Loucy (cell line): ENCODE measurements around the gene ASMTL.

Experiments
- H2AFZ ChIP-seq: fragments of 200-600 bp; sonication (generic); 2 replicates; pipeline ENCODE4 v1.6.0; 2016; ENCODE audit warnings: antibody characterized with exemption, mild to moderate bottlenecking, low read length, moderate library complexity
- H3F3A ChIP-seq: fragments of 200-600 bp; 2 replicates; pipeline ENCODE4 v1.6.0; 2016; ENCODE audit warnings: antibody characterized with exemption, low read depth, mild to moderate bottlenecking
- H3K27me3 ChIP-seq: fragments of 200-600 bp; sonication (generic); 2 replicates; pipeline ENCODE4 v1.6.1; 2014; ENCODE audit warnings: low read length, mild to moderate bottlenecking; ENCODE audit not compliant: insufficient read depth, poor library complexity, severe bottlenecking
- H3K36me3 ChIP-seq: fragments of 200-600 bp; sonication (generic); 2 replicates; pipeline ENCODE4 v1.6.1; 2016; ENCODE audit warnings: low read length; ENCODE audit not compliant: insufficient read depth
- H3K4me1 ChIP-seq: fragments of 200-600 bp; sonication (generic); 2 replicates; pipeline ENCODE4 v1.5.1; 2014; ENCODE audit warnings: low read length, mild to moderate bottlenecking; ENCODE audit not compliant: insufficient read depth, poor library complexity, severe bottlenecking
- H3K4me2 ChIP-seq: fragments of 200-600 bp; sonication (generic); 2 replicates; pipeline ENCODE4 v1.6.0; 2014; ENCODE audit warnings: antibody characterized with exemption, low read length, low read depth, mild to moderate bottlenecking; ENCODE audit not compliant: poor library complexity, severe bottlenecking
- H3K4me3 ChIP-seq: fragments of 200-600 bp; sonication (generic); 2 replicates; pipeline ENCODE4 v1.5.1; 2014; ENCODE audit warnings: low read length, mild to moderate bottlenecking, mixed read lengths; ENCODE audit not compliant: poor library complexity, severe bottlenecking
- H3K79me2 ChIP-seq: fragments of 200-600 bp; sonication (generic); 2 replicates; pipeline ENCODE4 v1.6.1; 2014; ENCODE audit warnings: low read length; ENCODE audit not compliant: insufficient read depth
- H3K9ac ChIP-seq: fragments of 200-600 bp; sonication (generic); 2 replicates; pipeline ENCODE4 v1.6.0; 2014; ENCODE audit warnings: mild to moderate bottlenecking, low read depth, low read length, moderate library complexity; ENCODE audit not compliant: poor library complexity, severe bottlenecking
- H3K9me2 ChIP-seq: fragments of 200-600 bp; sonication (generic); replicated peaks from 2 replicates; pipeline ENCODE4 v1.6.1; 2016; ENCODE audit warnings: low read depth, low read length, mixed read lengths
- H3K9me3 ChIP-seq: fragments of 200-600 bp; sonication (generic); 2 replicates; pipeline ENCODE4 v1.6.1; 2014; ENCODE audit warnings: mild to moderate bottlenecking, antibody characterized with exemption, low read length, low read depth; ENCODE audit not compliant: insufficient read depth
- H4K20me1 ChIP-seq: fragments of 200-600 bp; sonication (generic); 2 replicates; pipeline ENCODE4 v1.6.0; 2014; ENCODE audit warnings: antibody characterized with exemption, low read length, mild to moderate bottlenecking; ENCODE audit not compliant: insufficient read depth, poor library complexity, severe bottlenecking
- EZH2phosphoT487 ChIP-seq: fragments of 200-600 bp; IDR thresholded peaks from 2 replicates; pipeline ENCODE4 v1.6.1; 2018; ENCODE audit warnings: antibody characterized with exemption, mild to moderate bottlenecking, moderate library complexity, borderline replicate concordance
- TF ChIP-seq, protein P1 (sequence below): fragments of 200-600 bp; sonication (generic); conservative IDR thresholded peaks from 2 replicates; pipeline ENCODE4 v1.5.1; 2014; ENCODE audit warnings: mild to moderate bottlenecking, antibody characterized with exemption, low read length

Gene ASMTL

DNA sequence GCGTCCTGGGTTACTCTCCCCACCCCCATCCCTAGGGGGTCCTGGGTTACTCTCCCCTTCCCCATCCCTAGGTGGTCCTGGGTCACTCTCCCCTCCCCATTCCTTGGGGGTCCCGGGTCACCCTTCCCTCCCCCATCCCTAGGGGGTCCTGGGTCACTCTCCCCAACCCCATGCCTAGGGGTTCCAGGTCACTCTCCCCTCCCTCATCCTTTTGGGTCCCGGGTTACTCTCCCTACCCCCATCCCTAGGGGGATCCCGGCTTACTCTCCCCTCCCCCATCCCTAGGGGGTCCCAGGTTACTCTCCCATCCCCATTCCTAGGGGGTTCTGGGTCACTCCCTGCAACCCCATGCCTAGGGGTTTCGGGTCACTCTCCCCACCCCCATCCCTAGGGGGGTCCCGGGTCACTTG is 1.5 kb downstream of the ASMTL start:
- Histone ChIP-seq H3F3A (no peaks in the 10 kb centered on the region), H3K4me3 (peak overlapping the region; percentile 86), H3K79me2 (peaks cover 20% of the 10 kb centered on the region; the same call in 1 of the 2 replicates)

DNA sequence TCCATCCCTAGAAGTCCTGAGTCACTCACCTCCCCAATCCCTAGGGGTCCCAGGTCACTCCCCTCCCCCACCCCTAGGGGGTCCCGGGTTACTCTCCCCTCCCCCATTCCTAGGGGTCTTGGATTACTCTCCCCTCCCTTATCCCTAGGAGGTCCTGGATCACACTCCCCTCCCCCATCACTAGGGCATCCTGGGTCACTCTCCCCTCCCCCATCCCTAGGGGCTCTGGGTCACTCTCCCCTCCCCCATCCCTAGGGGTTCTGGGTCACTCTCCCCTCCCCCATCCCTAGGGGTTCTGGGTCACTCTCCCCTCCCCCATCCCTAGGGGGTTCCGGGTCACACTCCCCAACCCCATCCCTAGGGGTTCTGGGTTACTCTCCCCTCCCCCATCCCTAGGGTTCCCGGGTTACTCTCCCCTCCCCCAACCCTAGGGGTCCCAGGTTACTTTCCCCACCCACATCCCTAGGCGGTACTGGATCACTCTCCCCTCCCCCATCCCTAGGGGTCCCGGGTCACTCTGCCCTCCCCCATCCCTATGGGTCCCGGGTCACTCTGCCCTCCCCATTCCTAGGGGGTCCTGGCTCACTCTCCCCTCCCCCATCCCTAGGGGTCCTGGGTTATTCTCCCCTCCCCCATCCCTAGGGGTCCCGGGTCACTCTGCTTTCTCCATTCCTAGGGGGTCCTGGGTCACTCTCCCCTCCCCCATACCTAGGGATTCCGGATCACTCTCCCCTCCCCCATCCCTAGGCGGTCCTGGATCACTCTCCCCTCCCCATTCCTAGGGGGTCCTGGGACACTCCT is 2.1 kb downstream of the ASMTL start:
- H3K36me3 ChIP-seq, result no peaks in the 10 kb centered on the region
- H3K9me3 ChIP-seq, result no peaks in the 10 kb centered on the region
- no peaks in the 10 kb centered on the region for H3K27me3 ChIP-seq
- H3K4me2 ChIP-seq, result peak overlapping the region; percentile 68
- no peak overlapping the region for H3K9ac ChIP-seq
- no peaks in the 10 kb centered on the region for H3F3A ChIP-seq
- TF ChIP-seq, protein P1, sequence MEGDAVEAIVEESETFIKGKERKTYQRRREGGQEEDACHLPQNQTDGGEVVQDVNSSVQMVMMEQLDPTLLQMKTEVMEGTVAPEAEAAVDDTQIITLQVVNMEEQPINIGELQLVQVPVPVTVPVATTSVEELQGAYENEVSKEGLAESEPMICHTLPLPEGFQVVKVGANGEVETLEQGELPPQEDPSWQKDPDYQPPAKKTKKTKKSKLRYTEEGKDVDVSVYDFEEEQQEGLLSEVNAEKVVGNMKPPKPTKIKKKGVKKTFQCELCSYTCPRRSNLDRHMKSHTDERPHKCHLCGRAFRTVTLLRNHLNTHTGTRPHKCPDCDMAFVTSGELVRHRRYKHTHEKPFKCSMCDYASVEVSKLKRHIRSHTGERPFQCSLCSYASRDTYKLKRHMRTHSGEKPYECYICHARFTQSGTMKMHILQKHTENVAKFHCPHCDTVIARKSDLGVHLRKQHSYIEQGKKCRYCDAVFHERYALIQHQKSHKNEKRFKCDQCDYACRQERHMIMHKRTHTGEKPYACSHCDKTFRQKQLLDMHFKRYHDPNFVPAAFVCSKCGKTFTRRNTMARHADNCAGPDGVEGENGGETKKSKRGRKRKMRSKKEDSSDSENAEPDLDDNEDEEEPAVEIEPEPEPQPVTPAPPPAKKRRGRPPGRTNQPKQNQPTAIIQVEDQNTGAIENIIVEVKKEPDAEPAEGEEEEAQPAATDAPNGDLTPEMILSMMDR, result no peak
- TF ChIP-seq EZH2phosphoT487, result no peak
- no peak overlapping the region for H3K4me3 ChIP-seq
- no peak overlapping the region for H2AFZ ChIP-seq
- H3K4me1 ChIP-seq, result peaks cover 6% of the 10 kb centered on the region
- peaks cover 20% of the 10 kb centered on the region; the same call in 1 of the 2 replicates for H3K79me2 ChIP-seq
- no peaks in the 10 kb centered on the region for H4K20me1 ChIP-seq
- no peaks in the 10 kb centered on the region for H3K9me2 ChIP-seq

More for the DNA sequence above, 1.5 kb downstream of the ASMTL start:
- Histone ChIP-seq H3K36me3 (no peaks in the 10 kb centered on the region), H3K9me3 (no peaks in the 10 kb centered on the region), H3K9me2 (no peaks in the 10 kb centered on the region), H2AFZ (no peak overlapping the region), H3K9ac (peak overlapping the region; percentile 78), H3K4me1 (peaks cover 6% of the 10 kb centered on the region), H3K4me2 (peak overlapping the region; percentile 68), H3K27me3 (no peaks in the 10 kb centered on the region), H4K20me1 (no peaks in the 10 kb centered on the region)
- TF ChIP-seq, protein P1, result no peak
- TF ChIP-seq EZH2phosphoT487, result no peak

DNA sequence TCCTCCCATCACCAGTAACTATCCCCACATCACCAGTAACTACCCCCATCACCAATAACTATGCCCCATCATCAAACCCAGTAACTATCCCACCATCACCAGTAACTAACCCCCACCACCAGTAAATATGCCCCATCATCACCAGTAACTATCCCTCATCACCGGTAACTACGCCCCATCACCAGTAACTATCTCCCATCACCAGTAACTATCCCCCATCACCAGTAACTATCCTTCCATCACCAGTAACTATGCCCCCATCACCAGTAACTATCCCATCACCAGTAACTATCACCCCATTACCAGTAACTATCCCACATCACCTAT is 2.9 kb downstream of the ASMTL start:
- peaks cover 20% of the 10 kb centered on the region; the same call in 1 of the 2 replicates for H3K79me2 ChIP-seq
- H3K4me3 ChIP-seq, result no peak overlapping the region
- no peaks in the 10 kb centered on the region for H4K20me1 ChIP-seq
- TF ChIP-seq EZH2phosphoT487, result no peak
- TF ChIP-seq, protein P1, result no peak
- no peaks in the 10 kb centered on the region for H3K27me3 ChIP-seq
- H3F3A ChIP-seq, result no peaks in the 10 kb centered on the region
- H3K9me3 ChIP-seq, result no peaks in the 10 kb centered on the region
- H3K4me1 ChIP-seq, result peaks cover 5% of the 10 kb centered on the region
- no peak overlapping the region for H2AFZ ChIP-seq
- no peaks in the 10 kb centered on the region for H3K9me2 ChIP-seq
- H3K9ac ChIP-seq, result no peak overlapping the region
- H3K36me3 ChIP-seq, result no peaks in the 10 kb centered on the region
- peak overlapping the region; percentile 20 for H3K4me2 ChIP-seq
